Measurements from ENCODE around the gene SLITRK2. TPM values are rescaled to one million over a fixed set of nuclear protein-coding genes. Genes with fewer than 3 reads are reported as not detected.

The SLITRK2 gene
- total RNA-seq, 1 donor from 2014 or later, result not detected

GRCh38 chrX:145825896-145826295 lies 8.3 kb downstream of the SLITRK2 start:
- H3K9me3 Mint-ChIP-seq (ENCODE audit: unreplicated experiment), result no peaks in the 10 kb centered on the region
- DNase-seq (ENCODE audit: low read depth) (no peak), FAIRE-seq (peak; percentile 52)
- H3K27me3 Mint-ChIP-seq (ENCODE audit: low read depth, unreplicated experiment), result no peaks in the 10 kb centered on the region
- Histone ChIP-seq H3K9ac (ENCODE audit: low read length) (no peak overlapping the region), H2AFZ (ENCODE audit: low read depth, low read length) (no peak overlapping the region), H3K9me3 (ENCODE audit: insufficient read depth, low read depth, low read length) (no peaks in the 10 kb centered on the region), H3K4me1 (ENCODE audit: insufficient read depth, low read length) (no peaks in the 10 kb centered on the region), H3K4me2 (ENCODE audit: low read length) (no peak overlapping the region), H3K36me3 (ENCODE audit: insufficient read depth, low read length) (no peaks in the 10 kb centered on the region), H3K79me2 (ENCODE audit: insufficient read depth, low read length) (no peaks in the 10 kb centered on the region), H4K20me1 (ENCODE audit: insufficient read depth, low read length) (no peaks in the 10 kb centered on the region), H3K4me3 (ENCODE audit: insufficient read depth, low read depth, low read length) (no peak overlapping the region), H3K27ac (ENCODE audit: low read depth, low read length) (no peak overlapping the region), H3K27me3 (ENCODE audit: insufficient read depth, low read length) (peaks cover 14% of the 10 kb centered on the region)
- no peak overlapping the region for H3K27ac Mint-ChIP-seq (ENCODE audit: unreplicated experiment)
- no peaks in the 10 kb centered on the region for H3K4me1 Mint-ChIP-seq (ENCODE audit: low read depth, unreplicated experiment)
- no peak overlapping the region for H3K4me3 Mint-ChIP-seq (ENCODE audit: unreplicated experiment)
- no peaks in the 10 kb centered on the region for H3K36me3 Mint-ChIP-seq (ENCODE audit: low read depth, unreplicated experiment)
- TF ChIP-seq CTCF (IDR thresholded peaks at IDR 0.05; ENCODE audit: insufficient read depth, low read depth, low read length) (peak; percentile 19), EZH2 (IDR thresholded peaks at IDR 0.05; ENCODE audit: insufficient read depth, low read length) (no peak)

GRCh38 chrX:145826466-145826865 lies 8.8 kb downstream of the SLITRK2 start:
- H3K9me3 ChIP-seq (ENCODE audit: insufficient read depth, low read depth, low read length), result no peaks in the 10 kb centered on the region
- H3K4me1 ChIP-seq (ENCODE audit: insufficient read depth, low read length), result no peaks in the 10 kb centered on the region
- Mint-ChIP-seq H3K9me3 (ENCODE audit: unreplicated experiment) (no peaks in the 10 kb centered on the region), H3K4me3 (ENCODE audit: unreplicated experiment) (no peak overlapping the region), H3K36me3 (ENCODE audit: low read depth, unreplicated experiment) (no peaks in the 10 kb centered on the region), H3K27me3 (ENCODE audit: low read depth, unreplicated experiment) (no peaks in the 10 kb centered on the region), H3K4me1 (ENCODE audit: low read depth, unreplicated experiment) (no peaks in the 10 kb centered on the region), H3K27ac (ENCODE audit: unreplicated experiment) (no peak overlapping the region)
- H3K4me3 ChIP-seq (ENCODE audit: insufficient read depth, low read depth, low read length), result no peak overlapping the region
- TF ChIP-seq EZH2 (IDR thresholded peaks at IDR 0.05; ENCODE audit: insufficient read depth, low read length) (no peak), CTCF (IDR thresholded peaks at IDR 0.05; ENCODE audit: insufficient read depth, low read depth, low read length) (no peak)
- H3K4me2 ChIP-seq (ENCODE audit: low read length), result no peak overlapping the region
- no peaks in the 10 kb centered on the region for H3K79me2 ChIP-seq (ENCODE audit: insufficient read depth, low read length)
- H3K9ac ChIP-seq (ENCODE audit: low read length), result no peak overlapping the region
- H4K20me1 ChIP-seq (ENCODE audit: insufficient read depth, low read length), result no peaks in the 10 kb centered on the region
- no peak overlapping the region for H3K27ac ChIP-seq (ENCODE audit: low read depth, low read length)
- no peaks in the 10 kb centered on the region for H3K36me3 ChIP-seq (ENCODE audit: insufficient read depth, low read length)
- H3K27me3 ChIP-seq (ENCODE audit: insufficient read depth, low read length), result peaks cover 13% of the 10 kb centered on the region
- DNase-seq (ENCODE audit: low read depth) (no peak), FAIRE-seq (no peak)
- H2AFZ ChIP-seq (ENCODE audit: low read depth, low read length), result no peak overlapping the region

- Mint-ChIP-seq H3K4me3 (ENCODE audit: unreplicated experiment) (no peak overlapping the region), H3K4me1 (ENCODE audit: low read depth, unreplicated experiment) (no peaks in the 10 kb centered on the region), H3K27me3 (ENCODE audit: low read depth, unreplicated experiment) (no peaks in the 10 kb centered on the region), H3K9me3 (ENCODE audit: unreplicated experiment) (no peaks in the 10 kb centered on the region), H3K36me3 (ENCODE audit: low read depth, unreplicated experiment) (no peaks in the 10 kb centered on the region), H3K27ac (ENCODE audit: unreplicated experiment) (no peak overlapping the region)
- no peak for DNase-seq (ENCODE audit: low read depth)
- no peaks in the 10 kb centered on the region for H3K79me2 ChIP-seq (ENCODE audit: insufficient read depth, low read length)
- H3K4me3 ChIP-seq (ENCODE audit: insufficient read depth, low read depth, low read length), result no peak overlapping the region
- H3K36me3 ChIP-seq (ENCODE audit: insufficient read depth, low read length), result no peaks in the 10 kb centered on the region
- no peak overlapping the region for H2AFZ ChIP-seq (ENCODE audit: low read depth, low read length)
- H4K20me1 ChIP-seq (ENCODE audit: insufficient read depth, low read length), result no peaks in the 10 kb centered on the region
- H3K4me1 ChIP-seq (ENCODE audit: insufficient read depth, low read length), result no peaks in the 10 kb centered on the region
- H3K27me3 ChIP-seq (ENCODE audit: insufficient read depth, low read length), result no peaks in the 10 kb centered on the region
- H3K9me3 ChIP-seq (ENCODE audit: insufficient read depth, low read depth, low read length), result no peaks in the 10 kb centered on the region
- FAIRE-seq, result peak; percentile 34
- no peak overlapping the region for H3K4me2 ChIP-seq (ENCODE audit: low read length)
- H3K27ac ChIP-seq (ENCODE audit: low read depth, low read length), result no peak overlapping the region
- no peak for TF ChIP-seq EZH2 (IDR thresholded peaks at IDR 0.05; ENCODE audit: insufficient read depth, low read length)
- no peak for TF ChIP-seq CTCF (IDR thresholded peaks at IDR 0.05; ENCODE audit: insufficient read depth, low read depth, low read length)
- H3K9ac ChIP-seq (ENCODE audit: low read length), result no peak overlapping the region
Observed at GRCh38 chrX:145832796-145833195, 15.2 kb downstream of the SLITRK2 start.

Measured in astrocyte (in vitro differentiated cells and primary cell).